PFSK-1 (cell line): ENCODE results near the gene TSEN2.

Experiments
- FOXP2 ChIP-seq: optimal IDR thresholded peaks from 2 replicates; pipeline ENCODE3; 2011; ENCODE audit warnings: borderline replicate concordance, control low read depth, inconsistent platforms; ENCODE audit not compliant: insufficient read depth; ENCODE audit errors: extremely low read length, extremely low read depth
- POLR2AphosphoS5 ChIP-seq: IDR thresholded peaks from 2 replicates; pipeline ENCODE4 v1.6.1; 2012; ENCODE audit warnings: low read depth, mild to moderate bottlenecking, control low read depth, low read length, moderate library complexity
- REST ChIP-seq, 2 experiments: IDR thresholded peaks; 2 replicates each; pipeline versions ENCODE4 v1.6.1 to v1.8.0; 2011 to 2012; ENCODE audit warnings: low read depth in 2 of 2, low read length in 2 of 2, control low read depth in 1 of 2, inconsistent platforms in 1 of 2, mild to moderate bottlenecking in 1 of 2, moderate library complexity in 1 of 2; ENCODE audit not compliant: insufficient read depth in 1 of 2
- SIN3A ChIP-seq: IDR thresholded peaks from 2 replicates; pipeline ENCODE4 v1.6.1; 2012; ENCODE audit warnings: mild to moderate bottlenecking, low read length, moderate library complexity, borderline replicate concordance; ENCODE audit not compliant: insufficient read depth
- TAF1 ChIP-seq: IDR thresholded peaks from 2 replicates; pipeline ENCODE4 v1.6.1; 2012; ENCODE audit warnings: low read length, control low read depth, borderline replicate concordance; ENCODE audit not compliant: insufficient read depth

The TSEN2 gene

GRCh38 chr3:12461097-12461649 lies 23.1 kb upstream of the TSEN2 start:
- no peak for TF ChIP-seq POLR2AphosphoS5
- TF ChIP-seq SIN3A: no peak
- no peak for TF ChIP-seq TAF1
- no peak for TF ChIP-seq FOXP2
- no peak for TF ChIP-seq REST (IDR thresholded peaks at IDR 0.05; ENCODE audit: insufficient read depth in 1 of 2, low read depth in 2 of 2, low read length in 2 of 2)

- no peak for TF ChIP-seq SIN3A
- TF ChIP-seq TAF1: no peak
- TF ChIP-seq FOXP2: no peak
- TF ChIP-seq REST (IDR thresholded peaks at IDR 0.05; ENCODE audit: insufficient read depth in 1 of 2, low read depth in 2 of 2, low read length in 2 of 2): no peak
- TF ChIP-seq POLR2AphosphoS5: no peak
Observed at GRCh38 chr3:12462159-12462947, 21.9 kb upstream of the TSEN2 start.

GRCh38 chr3:12463686-12464085 lies 20.6 kb upstream of the TSEN2 start:
- TF ChIP-seq SIN3A (no peak), REST (IDR thresholded peaks at IDR 0.05; ENCODE audit: insufficient read depth in 1 of 2, low read depth in 2 of 2, low read length in 2 of 2) (no peak), TAF1 (no peak), POLR2AphosphoS5 (no peak), FOXP2 (no peak)

- TF ChIP-seq TAF1 (no peak), FOXP2 (no peak), REST (IDR thresholded peaks at IDR 0.05; ENCODE audit: insufficient read depth in 1 of 2, low read depth in 2 of 2, low read length in 2 of 2) (no peak), SIN3A (no peak)
Observed at GRCh38 chr3:12464181-12464580, 20.1 kb upstream of the TSEN2 start.
